Right hindlimb (tissue), 1 donor: Measurements from ENCODE around the gene C3.

Source experiments
- DNase-seq: peaks from one replicate; pipeline ENCODE4 v3.0.0-alpha.2; 2018

Gene C3

GRCh38 chr19:6744381-6745301 lies 24.2 kb upstream of the C3 start:
- peak; percentile 91 for DNase-seq

GRCh38 chr19:6743714-6744380 lies 23.4 kb upstream of the C3 start:
- DNase-seq, result no peak

GRCh38 chr19:6743066-6743465 lies 22.6 kb upstream of the C3 start:
- DNase-seq, result no peak

GRCh38 chr19:6740589-6741343 lies 20.3 kb upstream of the C3 start:
- peak; percentile 88 for DNase-seq

GRCh38 chr19:6739883-6740588 lies 19.6 kb upstream of the C3 start:
- no peak for DNase-seq

- peak; percentile 91 for DNase-seq
These were observed 19.0 kb upstream of the C3 start, which contains the start of gene TRIP10 for GRCh38 chr19:6739390-6739882. Gene TRIP10 (plus strand): TSS chr19:6739680. CDS start chr19:6739762, 82 bp downstream.

GRCh38 chr19:6738787-6739389 lies 18.4 kb upstream of the C3 start:
- no peak for DNase-seq

GRCh38 chr19:6737873-6738786 lies 17.7 kb upstream of the C3 start:
- DNase-seq, result peak; percentile 84

GRCh38 chr19:6737284-6737872 lies 16.9 kb upstream of the C3 start, which contains the start of gene GPR108:
Gene GPR108 (minus strand): TSS chr19:6737580. CDS start chr19:6737576, 4 bp downstream.
- peak; percentile 100 for DNase-seq

- no peak for DNase-seq
These were observed 16.4 kb upstream of the C3 start for GRCh38 chr19:6736917-6737283.

- DNase-seq, result peak; percentile 85
These were observed 15.9 kb upstream of the C3 start for GRCh38 chr19:6736169-6736916.

- DNase-seq, result no peak
These were observed 14.9 kb upstream of the C3 start for GRCh38 chr19:6735181-6735911.

GRCh38 chr19:6734096-6734696 lies 13.7 kb upstream of the C3 start:
- DNase-seq, result no peak

GRCh38 chr19:6733338-6734095 lies 13.1 kb upstream of the C3 start:
- no peak for DNase-seq

GRCh38 chr19:6732803-6733337 lies 12.4 kb upstream of the C3 start:
- no peak for DNase-seq

GRCh38 chr19:6731822-6732221 lies 11.4 kb upstream of the C3 start:
- DNase-seq, result no peak

GRCh38 chr19:6730941-6731670 lies 10.7 kb upstream of the C3 start:
- DNase-seq, result no peak
